NCI-H526 treated with DMSO at 0.1 percent for 48 hours (cell line): ENCODE measurements around the gene DNAJC7.
A peak's percentile ranks its signal among the peaks of the same experiment; 100 is the strongest.

Source experiments
- DNase-seq: peaks from one replicate; lab custom pipeline; 2025; lab: John Stamatoyannopoulos, UW

The DNAJC7 gene

DNA sequence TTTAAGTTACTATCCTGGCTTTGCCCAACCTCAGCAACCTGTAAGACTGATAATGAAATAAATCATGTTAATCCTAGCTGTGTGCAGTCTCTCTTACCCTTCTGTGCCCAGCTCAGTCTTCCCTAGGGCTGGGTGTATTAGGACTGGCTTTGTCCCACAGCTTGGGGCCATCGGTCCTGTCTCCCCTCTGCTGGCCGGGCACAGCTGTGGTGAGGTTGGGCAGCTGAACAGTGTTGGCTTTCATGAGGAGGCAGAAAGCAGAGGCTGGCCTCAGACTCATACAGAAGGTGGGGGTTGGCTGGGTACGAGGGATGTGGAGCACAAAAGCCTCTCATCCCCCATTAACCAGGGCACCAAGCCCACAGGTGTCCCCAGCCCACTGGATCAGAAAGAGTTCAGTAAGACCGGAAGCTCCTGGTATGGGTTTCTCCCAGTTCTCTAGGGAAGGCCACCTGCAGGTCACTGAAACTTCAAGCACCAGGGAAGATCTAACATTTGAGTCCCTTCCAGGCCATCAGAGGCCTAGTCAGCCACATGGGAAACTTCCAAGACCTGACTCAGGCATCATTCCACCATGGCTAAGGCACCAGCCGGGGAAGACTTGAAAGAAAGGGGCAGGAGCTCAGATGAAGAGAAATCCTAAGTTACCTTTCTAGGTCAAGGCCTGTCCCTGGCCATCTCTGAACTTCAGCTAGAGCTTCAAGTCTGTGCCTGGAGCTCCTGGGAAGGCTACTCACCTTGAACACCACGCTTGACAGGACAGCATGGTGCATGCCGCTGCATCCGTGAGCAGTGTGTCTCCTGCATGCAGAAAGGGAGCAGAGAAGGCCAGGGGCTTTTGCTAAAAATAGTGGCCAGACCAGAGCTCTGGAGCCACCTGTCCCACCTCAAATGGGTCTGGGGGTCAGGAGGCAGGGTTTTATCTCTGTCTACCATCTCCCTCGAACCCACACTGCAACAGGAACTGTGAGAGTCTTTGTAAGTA, 41.8 kb downstream of the DNAJC7 start:
- no peak for DNase-seq

DNA sequence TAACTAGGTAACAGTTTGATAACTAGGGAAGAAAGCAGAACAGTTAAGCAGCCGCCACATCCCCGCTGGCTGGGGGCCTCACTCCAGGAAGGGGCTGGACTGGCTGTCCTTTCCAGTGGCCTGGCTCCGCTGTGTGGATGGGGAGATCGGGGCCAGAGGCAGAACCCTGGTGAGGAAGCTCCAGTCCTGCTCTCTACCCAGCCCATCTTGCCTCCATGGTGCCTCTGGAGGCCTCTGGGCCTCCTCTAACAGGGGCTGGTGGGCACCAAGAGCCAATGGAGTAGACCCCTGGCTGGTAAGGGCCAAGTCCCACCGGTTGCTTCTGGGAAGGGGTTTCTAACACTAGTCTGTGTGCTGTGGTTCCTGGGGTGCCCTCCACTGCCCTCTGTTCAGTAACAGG, 42.6 kb downstream of the DNAJC7 start:
- no peak for DNase-seq

DNA sequence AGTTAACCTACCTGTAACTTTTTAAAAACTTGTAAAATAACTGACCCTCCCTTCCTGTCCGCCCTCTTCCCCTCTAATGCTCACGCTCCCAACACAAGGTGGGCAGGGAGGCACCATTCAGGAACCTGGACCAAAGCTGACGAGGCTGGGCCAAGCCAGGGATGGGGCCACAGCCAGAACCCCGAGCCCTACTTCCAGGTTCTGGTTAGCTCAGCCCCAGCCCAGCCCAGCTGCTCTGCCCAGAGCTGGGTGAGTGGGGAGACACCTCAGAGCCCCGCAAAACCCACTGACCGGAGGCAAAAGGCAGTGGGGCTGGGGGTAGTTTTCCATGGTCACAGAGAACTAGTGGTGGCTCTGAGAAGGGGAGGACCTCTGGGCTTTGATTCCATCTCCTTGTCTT, 43.2 kb downstream of the DNAJC7 start:
- no peak for DNase-seq

DNA sequence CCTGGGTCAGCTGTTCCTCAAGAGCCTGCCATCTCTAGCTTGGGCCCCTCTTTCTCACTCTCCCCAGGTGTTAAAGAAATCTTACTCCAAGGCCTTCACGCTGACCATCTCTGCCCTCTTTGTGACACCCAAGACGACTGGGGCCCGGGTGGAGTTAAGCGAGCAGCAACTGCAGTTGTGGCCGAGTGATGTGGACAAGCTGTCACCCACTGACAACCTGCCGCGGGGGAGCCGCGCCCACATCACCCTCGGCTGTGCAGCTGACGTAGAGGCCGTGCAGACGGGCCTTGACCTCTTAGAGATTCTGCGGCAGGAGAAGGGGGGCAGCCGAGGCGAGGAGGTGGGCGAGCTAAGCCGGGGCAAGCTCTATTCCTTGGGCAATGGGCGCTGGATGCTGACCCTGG, 43.8 kb downstream of the DNAJC7 start:
- DNase-seq: no peak

DNA sequence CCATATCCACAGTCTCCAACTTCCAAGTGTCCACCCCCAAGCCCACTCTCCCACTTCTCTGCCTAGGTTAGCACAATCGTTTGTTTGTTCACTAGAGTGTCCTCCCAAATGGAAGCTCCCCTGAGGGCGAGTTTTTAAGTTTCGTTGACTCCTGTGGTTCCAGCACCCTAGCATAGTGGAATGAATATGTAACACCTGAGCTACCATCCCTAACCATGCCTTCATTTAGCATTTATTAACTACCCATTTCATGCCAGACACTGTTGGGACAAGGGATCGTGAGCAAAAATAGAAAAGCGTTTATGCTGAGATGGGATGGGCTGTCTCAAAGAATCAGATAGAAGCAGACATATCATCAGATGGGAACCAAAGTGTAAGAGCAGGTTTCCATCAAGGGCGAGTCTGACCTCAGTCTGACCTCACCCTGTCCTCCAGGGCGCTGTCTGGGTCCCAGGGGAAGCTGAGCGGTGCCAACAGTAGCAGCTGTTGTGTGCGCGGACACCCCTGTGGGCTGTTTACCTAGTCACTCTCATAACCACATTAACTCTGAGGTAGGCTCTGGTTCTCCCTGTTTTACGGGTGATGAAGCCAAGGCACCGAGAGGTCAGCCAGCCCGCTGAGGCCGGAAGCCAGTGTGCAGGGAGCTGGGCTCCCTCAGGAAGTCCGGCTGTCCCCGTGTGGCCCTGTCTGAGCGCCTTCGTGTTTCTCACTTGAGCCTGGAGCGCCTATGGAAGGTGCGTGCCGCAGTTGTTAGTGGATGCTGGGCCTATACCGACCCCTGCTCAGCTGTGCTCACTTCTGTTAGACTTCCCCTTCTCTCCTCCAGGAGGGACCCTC, 44.5 kb downstream of the DNAJC7 start:
- peak; percentile 52 for DNase-seq

DNA sequence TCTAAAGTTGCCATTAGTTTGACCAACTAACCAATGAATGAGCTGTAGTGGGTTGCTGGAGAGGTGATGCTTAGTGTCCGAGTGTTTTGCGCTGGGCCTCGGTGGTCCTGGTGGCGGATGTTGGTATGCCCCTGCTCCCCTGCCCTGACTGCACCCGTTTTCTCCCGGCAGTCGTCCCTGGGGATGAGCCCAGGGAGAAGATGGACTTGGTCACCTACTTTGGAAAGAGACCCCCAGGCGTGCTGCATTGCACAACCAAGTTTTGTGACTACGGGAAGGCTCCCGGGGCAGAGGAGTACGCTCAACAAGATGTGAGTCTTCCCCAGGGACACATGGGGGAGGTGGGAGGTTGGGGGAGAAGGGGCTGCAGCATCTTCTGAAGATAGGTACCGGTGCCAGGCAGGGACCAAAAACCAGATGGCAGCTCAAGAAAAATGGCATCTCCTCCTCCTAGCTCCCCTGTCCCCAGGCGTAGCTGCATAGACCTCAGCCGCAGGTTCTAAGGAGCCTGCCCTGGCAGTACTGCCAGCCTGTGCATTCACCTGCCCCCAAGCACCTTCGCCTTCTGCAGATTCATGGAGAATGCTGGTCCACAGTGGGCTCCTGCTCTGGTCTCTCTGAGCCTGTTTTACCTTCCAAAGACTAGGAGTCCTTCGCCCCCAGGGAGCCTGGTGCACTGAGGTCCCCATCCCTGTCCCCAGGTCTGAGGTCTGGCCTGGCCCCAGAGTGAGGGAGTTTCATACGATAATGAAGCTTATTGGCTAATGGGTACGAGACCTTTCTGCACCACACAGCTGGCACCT, 45.3 kb downstream of the DNAJC7 start:
- no peak for DNase-seq

DNA sequence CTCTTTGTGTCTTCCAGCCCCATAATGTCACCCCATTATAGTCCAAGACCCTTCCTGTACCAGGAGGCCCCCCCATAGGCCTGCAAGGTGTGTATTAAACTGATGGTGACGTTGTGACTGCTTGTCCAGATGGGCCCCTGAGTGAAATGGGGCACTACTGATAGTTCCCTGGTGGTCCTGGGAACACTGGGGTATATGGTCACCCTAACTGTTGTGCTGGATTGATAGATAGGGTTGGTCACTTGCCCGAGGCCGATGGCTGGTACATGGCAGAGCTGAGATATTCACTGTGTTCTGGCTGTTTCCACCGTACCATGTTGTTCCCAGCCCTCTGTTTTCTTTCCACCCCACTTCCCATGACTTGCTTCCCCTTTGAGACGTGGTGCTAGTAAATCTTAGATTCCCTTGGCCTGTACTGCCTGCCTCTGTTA, 46.3 kb downstream of the DNAJC7 start:
- DNase-seq: no peak

DNA sequence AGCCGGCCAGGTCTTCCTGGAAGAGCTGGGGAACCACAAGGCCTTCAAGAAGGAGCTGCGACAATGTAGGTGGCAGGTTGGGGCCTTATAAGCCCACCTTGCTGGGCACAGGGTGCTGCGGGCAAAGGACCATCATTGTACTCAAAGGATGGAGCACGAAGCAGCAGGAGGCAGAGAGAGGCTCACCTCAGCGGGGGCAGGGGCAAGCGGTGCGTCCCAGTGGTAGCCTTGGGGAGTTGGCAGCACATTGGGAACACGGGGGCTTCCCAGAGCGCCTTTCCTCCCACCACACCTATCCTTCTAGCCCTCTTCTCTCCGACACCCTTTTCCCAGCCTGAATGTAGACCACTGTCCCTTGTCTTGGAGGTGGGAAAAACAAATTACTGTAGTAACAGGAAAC, 48.6 kb downstream of the DNAJC7 start:
- no peak for DNase-seq

DNA sequence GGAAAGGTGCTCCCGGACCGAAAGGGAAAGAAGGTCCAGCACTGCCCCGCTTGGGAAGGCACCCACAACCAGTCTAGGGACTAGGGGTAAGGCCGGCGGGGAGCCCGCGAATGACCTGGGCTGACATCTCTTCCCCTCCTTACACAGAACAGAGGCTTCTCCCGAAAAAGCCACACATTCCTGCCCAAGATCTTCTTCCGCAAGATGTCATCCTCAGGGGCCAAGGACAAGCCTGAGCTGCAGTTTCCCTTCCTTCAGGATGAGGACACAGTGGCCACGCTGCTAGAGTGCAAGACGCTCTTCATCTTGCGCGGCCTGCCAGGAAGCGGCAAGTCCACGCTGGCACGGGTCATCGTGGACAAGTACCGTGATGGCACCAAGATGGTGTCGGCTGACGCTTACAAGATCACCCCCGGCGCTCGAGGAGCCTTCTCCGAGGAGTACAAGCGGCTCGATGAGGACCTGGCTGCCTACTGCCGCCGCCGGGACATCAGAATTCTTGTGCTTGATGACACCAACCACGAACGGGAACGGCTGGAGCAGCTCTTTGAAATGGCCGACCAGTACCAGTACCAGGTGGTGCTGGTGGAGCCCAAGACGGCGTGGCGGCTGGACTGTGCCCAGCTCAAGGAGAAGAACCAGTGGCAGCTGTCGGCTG, 49.2 kb downstream of the DNAJC7 start:
- no peak for DNase-seq

DNA sequence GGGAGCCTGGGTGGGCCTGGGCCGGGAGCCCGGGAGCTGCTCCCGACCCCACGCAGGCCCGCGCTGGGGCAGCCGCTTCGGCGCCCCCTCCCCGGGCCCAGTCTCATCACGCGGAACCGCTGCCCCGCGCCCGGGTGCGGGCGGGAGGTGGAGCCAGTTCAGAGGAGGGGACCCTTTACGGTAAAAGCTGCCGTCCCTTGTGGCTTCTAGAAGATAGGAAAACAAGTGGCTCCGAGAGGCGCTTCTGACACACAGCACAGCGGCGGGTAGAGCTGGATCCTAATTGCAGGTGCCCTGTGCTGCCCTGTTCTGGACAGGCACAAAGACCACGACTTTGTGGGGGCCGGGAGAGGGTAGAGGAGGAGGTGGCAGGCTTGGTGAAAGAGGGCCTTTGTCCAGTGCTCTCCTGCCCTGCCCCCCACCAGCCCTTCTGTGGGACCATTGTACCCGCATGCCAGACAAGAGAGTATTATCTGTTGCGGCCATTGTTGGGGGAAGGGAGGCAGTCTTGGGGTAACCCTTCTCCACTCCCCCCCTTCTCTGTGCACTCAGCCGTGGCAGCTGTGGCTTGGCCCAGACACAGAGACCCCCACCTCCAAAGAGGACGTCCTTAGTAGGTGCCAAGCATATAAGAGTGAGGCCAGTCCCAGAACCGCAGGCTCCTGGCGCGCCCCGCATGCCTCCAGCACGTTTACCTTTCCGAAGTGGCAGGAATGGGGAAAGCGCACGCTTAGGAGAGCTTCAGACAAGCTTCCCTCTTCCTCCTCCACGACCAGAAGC, 49.9 kb downstream of the DNAJC7 start:
- DNase-seq: no peak

DNA sequence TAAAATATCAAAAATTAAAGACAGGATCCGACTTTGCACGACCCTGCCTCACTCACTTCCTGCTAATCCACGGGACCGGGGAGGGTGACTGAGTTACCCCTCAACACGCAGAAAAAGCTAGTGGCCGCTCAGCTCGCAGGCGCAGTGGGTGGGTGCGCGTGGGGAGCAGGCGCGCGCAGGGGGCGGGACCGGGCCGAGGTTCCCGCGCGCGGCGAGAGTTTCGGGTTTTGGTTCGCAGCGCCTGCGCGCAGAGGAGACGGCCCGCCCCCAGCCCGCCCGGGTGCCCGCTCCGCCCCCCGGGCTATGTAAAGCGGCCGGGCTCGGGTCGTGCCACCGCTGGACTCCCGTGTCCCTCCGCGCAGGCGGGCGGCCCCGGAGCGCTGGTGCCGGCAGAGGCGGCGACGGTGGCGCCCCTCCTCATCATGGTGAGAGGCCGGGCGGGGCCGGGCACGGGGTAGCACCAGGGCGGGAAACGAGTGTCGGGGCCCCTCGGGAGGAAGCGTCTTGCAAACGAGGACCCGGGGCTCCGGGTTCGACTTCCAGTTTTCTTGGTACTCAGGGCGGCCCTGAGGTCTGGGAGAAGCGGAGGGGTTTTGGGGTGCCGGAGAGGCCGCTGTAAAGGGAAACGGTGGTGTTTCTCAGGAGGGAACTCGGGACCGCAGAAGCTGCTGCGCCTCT, 50.6 kb downstream of the DNAJC7 start, which contains the start of gene CNP:
CNP (plus strand) TSS at position 333 of the 678 bp plus-strand sequence; CDS start at position 423, 90 bp downstream.
- peak; percentile 61 for DNase-seq

DNA sequence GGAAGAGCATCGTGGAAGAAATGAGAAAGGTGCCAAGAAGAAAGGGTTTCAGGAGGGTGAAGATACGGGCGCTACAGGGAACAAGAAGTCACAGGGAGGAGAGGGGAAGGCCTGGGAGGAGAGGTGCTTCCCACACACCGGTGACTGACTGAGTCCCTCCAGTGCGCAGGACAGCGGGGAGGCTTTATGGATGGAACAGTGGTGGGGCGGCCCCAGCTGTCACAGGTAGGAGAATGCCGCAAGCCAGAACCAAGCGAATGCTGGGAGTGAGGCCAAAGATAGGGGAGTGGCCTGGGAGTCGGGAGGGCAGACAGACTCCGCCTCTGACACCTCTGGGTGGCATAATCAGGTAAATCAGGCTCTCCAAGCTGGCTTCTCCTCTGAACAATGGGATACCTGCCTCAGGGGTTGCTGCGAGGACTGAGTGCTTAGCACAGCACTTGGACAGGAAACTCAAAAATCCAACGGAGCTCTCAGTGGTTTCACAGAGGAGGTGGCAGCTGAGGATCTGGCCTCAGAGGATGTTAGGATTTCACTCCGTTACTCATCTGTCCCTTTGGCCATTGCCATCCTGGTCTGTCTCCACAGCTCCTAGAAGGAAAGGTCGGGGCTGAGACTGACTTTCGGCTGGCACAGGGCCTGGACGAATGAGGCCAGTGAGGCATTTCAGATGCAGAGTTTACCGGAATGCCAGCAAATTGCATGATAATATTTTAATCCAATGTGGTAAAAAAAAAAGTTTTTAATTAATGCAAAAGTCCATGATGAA, 51.4 kb downstream of the DNAJC7 start:
- peak; percentile 85 for DNase-seq

DNA sequence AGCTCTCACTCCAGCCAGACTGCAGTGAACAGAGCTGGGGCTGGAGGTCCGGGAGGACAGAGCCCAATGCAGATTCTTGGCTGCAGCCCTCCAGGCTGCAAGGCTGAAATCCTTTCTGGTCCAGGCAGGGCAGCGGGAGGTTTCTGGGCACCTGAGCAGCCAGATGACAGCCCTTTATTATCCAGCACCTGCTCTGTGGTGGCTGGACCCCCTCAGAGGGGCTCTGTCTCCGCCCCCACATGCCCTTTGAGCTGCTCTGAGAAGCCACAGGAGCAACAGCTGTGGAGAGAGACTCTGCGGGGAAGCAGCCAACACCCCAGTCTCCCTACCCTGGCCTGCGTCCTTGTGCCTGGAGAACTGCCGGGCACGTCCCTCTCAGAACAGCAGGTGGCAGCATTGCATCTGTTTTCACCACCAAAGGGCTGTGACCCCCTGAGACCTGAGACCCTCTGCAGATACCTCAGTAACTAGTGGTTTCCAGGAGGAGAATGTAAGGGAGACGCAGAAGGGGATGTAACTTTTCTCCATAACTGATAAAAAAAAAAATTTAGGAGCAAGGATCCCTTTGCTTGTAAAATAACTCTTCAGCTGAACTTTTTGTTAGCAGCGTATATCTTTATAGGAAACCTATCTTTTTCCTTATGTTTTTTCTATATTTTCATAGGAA, 54.3 kb downstream of the DNAJC7 start:
- DNase-seq: peak; percentile 27

DNA sequence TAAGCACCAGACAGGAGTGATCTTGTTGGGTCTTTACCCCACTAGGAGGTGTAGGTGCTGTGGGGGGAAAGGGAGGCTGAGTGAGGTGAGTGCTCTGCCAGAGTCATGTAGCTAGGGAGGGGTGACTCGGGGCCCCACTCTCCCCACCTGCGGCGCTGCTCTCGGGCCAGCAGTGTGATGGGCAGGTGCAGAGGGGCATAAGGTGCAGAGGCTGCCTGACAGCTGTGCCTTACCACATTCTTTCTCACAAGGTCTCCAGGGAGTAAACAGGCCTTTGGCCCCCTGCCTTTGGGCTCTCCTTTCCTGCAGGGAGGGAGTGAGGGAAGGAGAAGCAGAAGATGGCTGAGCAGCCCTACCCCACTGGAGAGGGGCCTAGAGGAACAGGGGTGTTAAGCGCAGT, 55.1 kb downstream of the DNAJC7 start:
- DNase-seq: no peak

DNA sequence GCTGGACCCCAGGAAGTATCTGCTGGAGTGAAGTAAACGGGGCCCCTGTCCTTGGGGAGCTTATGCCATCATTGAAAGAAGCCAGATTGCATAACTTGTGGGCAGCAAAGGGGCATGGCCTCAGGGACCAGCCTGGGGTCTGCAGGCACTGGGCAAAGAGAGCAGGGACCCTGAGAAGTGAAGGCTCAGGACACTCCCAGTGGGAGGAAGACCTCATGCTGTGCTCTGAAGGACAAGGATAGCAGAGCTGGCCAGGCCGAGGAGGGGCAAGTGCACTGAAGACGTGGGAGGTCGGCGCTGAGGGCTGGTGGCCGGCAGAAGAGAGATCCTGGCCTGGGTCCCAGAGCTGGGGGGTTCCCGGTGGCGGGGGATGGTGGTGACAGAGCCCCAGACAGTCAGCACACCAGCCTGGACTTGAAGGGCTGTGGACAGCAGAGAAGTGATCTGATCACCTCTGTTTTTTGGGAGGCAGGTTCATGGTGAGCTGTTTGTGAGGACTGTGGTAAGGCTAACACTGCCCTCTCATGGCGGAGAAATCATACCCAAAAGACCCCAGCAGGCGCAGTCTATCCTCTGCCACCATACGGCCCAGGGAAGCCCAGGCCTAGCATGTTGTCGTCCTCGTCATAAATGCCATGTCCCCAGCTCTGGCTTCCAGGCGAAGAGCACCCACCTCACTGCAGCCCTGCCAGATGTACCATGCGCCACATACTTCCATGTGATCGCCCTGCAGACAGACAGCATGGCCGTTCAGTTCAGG, 57.7 kb downstream of the DNAJC7 start:
- DNase-seq: peak; percentile 63

DNA sequence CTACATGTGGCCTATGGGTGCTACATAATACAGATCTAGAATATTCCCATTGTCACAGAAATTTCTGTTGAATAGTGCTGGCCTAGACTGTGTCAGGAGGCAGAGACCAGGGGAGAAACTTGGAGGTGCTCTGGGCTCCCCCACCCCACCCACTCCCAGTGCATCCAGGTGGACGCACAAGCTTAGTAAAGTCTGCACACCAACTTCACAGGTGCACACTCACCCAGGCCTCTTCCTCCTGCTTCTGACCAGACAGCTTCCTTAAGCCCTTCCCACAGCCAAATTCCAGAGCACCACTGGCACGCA, 58.3 kb downstream of the DNAJC7 start:
- no peak for DNase-seq

DNA sequence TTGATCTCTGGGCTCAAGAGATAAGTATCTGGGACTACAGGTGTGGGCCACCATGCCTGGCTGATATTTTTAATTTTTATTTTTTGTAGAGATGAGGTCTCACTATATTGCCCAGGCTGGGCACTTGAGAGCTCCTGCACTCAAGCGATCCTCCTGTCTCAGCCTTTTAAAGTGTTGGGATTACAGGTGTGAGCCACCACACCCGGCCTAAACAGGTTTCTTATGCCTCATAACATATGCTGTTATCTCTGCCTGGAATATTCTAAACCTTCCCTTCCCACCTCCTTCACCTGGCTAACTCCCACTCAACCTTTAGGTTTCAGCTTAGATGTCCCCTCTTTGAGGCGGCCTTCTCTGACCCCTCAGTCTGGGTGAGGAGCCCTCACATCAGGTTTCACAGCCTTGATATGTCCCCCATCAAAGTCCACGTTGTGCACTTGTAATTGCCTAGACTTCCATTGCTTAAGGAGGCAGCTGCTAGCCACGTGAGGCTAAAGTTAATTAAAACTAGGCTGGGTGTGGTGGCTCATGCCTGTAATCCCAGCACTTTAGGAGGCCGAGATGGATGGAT, 59.3 kb downstream of the DNAJC7 start:
- no peak for DNase-seq
